T-helper 22 cell (primary cell): ENCODE results near the gene ADCY3.

Experiments used
- DNase-seq: peaks from one replicate; pipeline ENCODE4 v3.0.0-alpha.2; 2020; ENCODE audit warnings: low read depth

ADCY3 gene

DNA sequence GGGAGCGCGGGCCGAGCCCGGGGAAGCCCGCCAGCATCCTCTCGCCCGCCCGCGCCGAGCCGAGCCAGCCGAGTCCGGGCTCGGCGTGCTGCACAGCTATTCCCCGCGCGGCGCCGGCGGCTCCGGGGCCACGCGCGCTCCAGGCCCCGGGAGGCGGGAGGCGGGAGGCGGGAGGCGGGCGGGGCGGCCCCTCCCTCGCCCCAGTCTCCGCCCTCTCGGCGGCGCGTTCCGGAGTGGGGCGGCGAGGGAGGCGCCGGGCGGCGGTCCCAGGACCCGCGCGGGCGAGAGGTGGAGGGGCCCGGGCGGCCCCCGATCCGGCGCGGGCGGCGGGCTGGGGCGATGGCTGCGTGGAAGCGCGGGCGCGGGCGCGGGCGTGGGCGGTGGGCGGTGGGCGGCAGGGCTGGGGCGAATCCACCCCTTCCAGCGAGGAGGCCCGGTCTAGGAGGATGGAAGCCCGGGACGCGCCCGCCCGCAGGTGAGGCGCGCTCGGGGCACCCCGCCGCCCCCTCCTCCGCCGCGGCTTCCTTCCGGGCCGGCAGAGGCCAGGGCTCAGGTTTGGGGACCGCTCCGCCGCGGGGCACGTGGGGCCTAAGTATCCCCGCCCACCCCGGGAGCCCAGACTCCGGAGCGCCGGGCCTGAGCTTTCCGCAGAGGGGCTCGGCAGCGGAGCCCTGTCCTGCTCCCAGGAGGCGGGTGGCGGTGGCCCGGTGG is at the start of gene ADCY3:
TSS of gene ADCY3 (minus strand) at position 140 of the 711 bp plus-strand sequence. CDS start 1,250 bp downstream, outside the sequence.
- peak; percentile 58 for DNase-seq

DNA sequence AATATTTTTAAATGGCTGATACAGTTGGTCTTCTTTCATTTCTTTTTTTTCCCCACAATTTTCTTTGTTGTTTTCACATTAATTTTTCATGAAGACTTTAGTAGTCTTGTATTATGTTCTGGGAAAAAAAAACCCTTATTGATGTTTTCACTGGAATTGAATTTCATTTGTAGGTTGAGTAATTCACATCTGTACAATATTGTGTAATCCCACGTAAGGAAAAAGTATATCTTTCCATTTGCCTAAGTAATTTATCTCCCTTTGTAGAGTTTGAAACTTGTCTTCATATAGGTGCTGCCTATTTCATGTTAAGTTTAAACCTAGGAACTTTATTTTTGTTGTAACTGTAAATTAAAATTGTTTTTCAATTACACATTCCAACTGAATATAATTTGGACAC is 49.7 kb upstream of the ADCY3 start:
- no peak for DNase-seq

DNA sequence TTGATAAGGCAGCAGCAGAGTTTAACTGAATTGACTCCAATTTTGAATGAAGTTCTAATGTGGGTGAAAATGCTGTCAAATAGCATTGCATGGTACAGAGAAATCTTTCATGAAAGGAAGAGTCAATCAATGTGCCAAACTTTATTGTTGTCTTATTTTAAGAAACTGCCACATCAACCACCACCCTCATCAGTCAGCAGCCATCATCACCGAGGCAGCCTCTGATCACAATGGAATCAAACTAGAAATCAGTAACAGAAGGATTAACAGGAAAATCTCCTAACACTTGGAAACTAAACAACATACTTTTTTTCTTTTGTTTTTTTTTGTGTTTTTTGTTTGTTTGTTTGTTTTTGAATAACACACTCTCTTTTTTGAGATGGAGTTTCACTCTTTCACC is 41.9 kb upstream of the ADCY3 start:
- DNase-seq, result no peak

DNA sequence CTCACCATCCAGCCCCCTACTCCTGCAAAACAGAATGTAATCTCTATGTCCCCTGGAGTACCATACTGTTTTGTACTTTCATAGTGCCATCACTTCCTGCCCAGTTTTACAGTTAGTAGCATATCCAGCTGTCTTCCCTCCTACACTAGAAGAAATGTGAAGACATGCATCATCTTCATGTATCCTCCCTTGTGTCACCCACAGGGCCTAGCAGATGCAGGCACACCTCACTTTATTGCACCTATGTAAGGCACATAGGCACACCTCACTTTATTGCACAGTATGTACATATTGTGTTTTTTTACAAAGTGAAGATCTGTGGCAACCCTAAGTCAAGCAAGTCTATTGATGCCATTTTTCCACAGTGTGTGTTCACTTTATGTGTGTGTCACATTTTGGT is 39.7 kb upstream of the ADCY3 start:
- no peak for DNase-seq

DNA sequence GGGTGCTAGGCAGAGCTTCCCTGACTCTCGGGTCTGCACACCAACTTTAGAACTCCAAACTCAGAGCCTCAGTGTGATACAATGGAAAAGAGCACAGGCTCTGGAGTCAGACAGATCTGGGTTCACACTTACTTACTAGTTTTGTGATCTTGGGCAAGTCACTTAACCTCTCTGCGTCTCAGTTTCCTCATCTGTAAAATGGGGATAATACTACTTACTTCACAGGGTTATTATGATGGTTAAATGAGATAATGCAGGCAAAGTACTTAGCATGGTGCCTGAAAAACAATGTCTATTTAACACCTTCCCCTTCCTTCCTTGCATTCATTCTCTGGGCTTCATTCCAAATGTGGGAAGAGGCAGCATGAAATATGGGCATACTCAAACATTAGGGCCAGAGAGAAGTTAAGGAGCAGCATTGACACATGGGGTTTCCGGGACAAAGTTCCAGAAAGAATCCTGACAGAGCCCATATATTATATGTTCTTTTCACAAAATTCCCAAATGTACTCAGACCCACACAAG is 38.4 kb upstream of the ADCY3 start:
- no peak for DNase-seq

DNA sequence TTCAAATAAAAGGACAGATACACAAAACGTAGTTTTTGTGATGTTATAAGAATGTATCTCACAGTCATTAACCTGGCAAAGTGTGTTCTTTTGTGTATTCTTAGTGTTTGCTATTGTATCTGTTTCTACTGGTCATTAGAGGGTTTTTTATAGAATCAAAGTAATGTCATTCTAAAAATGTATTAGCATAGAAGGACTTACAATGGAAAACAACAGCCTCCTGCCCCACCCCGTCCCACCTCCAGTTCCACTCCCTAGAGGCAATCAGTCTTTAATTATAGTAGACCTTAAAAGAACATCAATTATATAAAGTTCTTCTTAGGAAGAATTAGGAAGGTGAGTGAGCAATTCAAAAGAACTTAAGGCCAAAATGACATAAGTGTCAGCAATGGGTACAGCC is 37.9 kb upstream of the ADCY3 start:
- DNase-seq, result no peak

DNA sequence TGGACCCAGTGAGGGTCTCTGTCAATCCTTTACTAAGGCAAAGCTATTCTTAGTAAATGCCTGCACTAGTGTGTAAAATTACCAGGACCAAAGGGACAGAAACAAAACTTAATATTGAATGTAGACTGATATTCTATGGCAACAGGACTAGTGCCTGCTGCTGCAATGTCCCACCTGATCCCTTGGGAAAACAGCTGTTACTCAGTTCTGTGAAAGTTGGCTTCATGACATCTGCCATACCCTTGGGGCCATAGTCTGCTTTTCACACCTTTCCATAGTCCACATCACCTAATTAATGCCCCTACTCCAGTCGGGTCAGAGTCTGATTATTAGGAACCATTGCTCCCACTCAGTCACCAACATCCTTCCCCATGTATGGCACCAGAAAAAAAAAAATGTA is 37.2 kb upstream of the ADCY3 start:
- DNase-seq, result no peak

DNA sequence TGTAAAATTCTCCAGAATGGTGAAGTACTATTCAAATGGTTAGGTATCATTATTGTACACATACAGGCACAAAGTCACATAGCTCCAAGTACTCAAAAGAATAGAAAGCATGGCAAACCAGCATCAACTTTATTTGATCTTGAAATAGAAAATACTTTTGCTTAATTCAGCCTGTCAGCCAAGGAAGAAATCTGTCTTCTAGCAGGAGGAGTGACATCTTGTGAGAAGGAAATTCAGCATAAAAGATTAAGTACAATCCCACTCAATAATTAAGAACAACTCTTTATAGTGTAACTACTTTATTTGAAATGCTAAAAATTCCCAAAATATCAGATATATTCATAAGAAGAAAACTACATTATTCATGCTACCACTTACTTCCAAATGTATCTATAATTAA is 35.9 kb upstream of the ADCY3 start:
- DNase-seq, result no peak

DNA sequence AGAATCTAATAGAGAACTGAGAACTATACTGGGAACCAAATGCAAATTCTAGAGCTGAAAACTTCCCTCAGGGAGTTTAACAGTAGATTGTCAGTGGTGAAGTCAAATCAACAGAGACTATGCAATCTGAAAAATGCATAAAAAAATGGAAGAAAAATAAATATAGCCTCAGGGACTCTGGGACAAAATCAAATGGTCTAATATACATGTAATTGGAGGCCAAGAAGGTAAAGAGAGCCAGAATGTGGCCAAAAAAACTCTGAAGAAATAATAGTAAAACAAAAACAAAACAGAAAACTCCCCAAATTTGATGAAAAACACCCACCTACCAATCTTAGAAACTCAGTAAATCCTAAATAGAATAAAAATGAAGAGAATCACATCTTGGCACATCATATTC is 35.2 kb upstream of the ADCY3 start:
- DNase-seq, result no peak

DNA sequence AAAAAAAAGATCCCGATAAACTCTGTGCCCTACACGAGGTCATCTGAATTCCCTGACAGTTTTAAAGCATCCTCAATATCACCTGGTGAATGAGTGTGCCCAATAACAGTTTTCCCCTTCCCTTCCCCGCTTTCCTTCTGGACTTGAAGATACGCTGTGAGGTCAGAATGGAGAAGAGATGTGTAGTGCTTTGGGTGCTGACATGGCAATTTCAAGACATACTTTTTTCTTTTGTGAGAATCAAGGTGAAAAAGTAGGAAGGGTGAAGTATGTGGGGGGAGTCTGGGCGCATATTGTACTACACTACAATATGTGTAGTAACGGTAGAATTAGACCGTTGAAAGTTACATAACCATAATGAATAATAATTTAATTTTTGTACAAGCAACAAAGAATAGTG is 30.1 kb upstream of the ADCY3 start:
- DNase-seq, result no peak

DNA sequence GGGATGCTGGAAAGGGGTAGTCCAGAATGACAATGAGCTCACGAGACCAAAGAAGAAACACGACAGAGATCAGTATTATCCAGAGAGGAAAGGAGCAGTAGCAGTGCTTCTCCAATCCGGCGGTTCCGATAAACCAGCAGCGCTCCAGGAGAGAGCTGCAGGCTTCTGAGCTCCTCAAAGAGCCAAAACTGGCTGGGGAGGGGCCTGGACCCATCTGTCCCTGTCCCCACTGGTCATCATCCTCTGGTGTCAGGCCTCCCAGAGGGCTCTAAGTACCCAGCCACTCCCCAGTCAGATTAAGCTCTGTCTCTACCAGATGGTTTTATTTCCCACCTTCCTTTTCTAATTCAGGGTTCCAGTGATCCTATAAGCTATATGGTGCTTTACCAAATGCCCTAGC is 28.5 kb upstream of the ADCY3 start:
- DNase-seq, result no peak

DNA sequence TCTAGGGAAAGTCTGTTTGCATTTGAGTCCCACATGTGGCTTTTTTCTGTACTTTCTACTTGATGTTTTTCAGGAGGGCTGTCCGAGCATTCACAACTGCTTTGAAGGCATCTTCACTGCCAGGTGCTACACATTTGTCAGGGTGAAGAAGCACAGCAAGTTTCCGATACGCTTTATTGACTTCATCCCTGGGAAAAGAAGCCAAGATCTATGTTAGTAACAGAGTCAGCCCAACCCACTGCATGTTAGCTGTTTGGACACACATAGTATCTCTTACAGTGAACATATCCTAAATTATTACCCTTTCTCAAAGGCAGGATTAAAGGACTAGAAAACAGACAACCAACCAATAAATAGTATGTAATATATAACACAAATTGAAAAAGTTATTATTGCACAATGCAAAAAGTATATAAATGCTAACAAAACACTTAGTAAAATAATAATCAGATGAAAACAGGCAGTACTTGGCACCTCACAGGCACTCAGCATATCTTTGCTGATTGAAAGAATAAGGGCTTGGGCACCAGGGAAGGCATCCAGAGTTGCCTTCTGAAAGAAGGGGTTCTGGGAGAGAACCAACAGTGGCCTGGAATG is 27.6 kb upstream of the ADCY3 start:
- DNase-seq, result no peak

DNA sequence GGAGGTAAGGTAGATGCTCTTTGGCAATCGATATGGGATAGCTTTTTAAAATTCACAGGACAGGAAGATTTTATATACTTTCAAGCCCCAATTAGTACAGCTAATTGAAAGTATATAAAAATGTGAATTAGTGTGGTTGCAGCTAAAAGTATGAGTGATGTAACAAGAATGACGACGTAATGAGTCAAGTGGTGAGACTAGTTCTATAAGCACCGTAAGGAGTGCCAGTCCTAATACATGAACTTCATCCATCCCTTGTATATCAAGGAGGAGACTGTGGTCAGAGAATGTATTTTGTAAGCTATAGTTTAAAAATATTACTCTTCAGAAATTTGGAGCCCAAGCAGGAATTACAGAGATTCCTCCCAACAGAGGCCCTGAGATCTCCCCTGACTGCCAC is 25.9 kb upstream of the ADCY3 start:
- DNase-seq, result no peak

DNA sequence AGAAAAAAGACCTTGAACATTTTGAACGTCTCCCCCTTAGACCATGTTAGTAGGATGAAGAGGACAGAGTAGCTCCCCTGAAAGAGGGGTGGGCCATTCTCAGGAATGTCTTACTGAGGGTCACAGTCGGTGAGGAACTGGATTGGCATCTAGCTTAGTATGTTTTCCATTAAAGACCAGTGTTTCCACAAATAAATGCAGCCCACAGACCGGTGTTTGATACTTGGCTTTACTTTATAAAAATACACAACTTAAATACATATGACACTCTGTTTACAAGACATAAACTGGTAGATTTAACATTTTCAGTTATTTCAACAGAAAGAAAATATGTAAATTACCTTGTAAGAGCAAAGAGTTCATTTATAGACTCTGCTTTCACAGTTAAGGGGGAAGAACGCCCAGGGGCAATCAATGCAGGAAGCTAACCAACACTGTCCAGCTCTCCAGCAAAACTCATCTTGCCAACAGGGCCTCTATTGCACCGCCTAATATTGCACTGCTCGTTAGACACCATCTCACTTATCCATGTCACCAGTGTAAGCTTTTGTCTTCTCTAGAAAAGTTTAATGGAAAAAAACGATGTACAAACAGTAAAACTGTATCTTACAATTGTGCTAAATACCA is 23.5 kb upstream of the ADCY3 start:
- DNase-seq, result no peak

DNA sequence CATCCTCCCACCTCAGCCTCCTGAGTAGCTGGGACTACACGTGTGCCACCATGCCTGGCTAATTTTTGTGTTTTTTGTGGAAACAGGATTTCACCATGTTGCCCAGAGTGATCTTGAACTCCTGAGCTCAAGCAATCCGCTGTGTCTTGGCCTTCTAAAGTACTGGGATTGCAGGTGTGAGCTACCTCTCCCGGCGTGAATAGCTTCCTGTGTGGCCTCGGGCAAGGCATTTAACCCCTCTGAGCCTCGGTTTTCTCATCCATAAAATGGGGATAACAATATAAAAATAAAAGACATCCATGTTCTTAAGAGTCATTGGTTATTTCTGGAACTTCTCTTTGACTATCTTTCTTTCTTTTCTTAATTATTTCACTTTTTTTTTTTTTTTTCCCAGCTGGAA is 19.3 kb upstream of the ADCY3 start:
- no peak for DNase-seq

DNA sequence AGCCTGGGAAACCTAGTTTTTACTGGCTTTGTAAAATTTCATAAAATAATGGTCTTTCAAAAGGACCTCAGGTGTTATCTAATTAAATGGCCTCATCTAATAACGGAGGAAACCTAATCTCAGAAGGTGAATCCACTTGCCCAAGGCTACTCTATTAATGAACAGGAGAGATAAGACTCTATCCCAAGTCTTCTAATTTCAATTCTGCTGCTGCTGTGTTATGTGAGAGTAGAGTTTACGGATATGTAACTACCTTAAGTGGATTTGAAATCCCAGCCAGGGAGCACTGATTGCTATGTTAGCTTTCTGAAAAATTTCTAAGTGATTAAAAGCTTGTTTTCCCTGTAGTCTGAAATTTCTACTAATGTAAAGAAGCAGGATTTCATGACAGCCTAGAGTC is 17.2 kb upstream of the ADCY3 start:
- no peak for DNase-seq

DNA sequence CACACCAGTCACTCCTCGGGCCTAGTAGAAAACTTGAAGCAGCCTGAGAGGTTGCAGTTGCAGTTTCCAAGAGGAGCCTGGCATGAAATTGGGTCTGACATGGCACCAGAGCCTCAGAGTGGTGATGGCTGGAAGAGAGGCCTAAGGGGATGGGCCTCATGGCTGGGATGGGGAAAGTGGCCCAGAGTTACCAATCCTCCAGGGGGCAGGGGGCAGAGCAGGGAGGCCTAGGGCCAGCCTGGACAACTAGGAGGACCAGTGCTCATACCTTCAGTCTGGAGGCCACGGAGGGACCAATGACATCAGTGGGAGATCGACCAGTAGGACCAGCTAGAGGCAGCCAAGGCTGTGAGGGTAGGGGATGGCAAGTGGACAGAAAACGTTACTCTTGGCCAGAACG is 15.1 kb upstream of the ADCY3 start:
- no peak for DNase-seq

DNA sequence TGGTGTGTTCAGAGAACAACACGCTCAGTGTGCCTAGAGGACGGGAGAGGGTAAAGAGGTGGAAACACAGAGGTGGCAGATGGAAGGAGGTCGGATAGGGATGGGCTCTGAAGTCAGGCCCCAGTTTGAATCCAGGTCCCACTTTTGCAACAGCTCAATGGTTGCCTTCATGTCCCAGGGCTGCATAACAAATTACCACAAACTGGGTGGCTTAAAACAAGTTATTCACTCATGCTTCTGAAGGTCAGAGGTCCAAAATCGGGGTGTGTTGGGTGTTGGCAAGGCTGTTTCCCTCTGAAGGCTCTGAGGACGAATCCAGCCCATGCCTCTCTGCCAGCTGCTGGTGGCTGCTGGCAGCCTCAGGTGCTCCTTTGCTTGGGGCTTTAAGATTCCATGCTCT is 12.7 kb upstream of the ADCY3 start:
- no peak for DNase-seq

DNA sequence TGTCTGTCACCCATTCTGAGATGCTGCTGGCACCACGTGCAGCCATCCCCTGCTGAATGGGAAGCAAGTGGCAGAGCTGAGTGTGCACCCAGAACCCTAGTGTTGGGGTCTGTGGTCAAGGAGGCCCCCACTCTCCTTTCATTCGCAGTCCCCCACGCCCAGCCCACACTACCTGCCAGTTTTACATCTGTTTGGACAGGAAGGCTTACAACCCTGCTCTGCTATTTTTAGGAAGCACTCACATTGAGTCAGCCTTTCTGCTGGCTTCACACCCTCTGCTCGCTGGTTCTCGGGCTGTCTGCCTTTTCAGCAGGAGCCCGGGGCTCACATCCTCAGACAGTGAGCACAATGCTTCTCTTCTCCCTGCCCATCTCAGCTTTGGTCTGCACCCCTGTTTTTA is 10.7 kb upstream of the ADCY3 start:
- DNase-seq, result no peak

DNA sequence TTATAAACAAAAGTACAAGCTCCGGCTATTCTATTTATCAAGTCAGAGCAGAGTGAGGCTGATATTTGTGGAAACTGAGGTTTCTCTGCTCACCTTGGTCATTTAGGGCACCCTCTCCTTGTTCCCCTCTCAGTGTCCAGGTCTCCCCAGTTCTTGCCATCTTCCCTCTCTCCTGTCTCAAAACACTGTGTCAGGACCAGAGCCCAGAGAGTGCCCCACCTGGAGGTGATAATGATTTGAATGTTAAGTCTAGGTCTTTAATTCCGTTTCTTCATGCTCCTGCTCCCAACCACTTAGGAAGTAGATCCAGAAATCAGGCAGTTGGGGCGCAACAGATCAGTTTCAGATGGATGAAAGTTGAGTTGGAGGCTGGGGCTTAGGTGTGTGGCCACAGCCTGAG is 9.2 kb upstream of the ADCY3 start:
- DNase-seq, result no peak

DNA sequence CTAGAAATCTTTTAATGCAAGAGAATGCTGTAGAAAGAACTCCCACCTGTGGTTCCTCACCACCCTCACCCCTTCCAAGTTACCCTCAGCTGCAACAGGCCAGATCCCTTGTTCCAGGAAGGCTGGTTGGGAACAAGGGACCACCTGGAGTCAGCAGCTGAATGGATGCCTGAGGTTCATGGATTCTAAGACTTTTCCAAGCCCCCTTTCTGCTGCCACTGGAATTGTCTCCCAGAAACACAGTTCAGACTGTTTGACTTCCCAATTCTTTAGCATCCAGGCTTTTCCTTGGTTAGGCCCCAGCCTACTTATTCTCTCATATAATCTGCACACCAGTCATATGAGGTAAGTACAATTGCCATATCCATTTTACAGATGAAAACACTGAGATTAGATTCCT is 8.0 kb upstream of the ADCY3 start:
- DNase-seq, result no peak

DNA sequence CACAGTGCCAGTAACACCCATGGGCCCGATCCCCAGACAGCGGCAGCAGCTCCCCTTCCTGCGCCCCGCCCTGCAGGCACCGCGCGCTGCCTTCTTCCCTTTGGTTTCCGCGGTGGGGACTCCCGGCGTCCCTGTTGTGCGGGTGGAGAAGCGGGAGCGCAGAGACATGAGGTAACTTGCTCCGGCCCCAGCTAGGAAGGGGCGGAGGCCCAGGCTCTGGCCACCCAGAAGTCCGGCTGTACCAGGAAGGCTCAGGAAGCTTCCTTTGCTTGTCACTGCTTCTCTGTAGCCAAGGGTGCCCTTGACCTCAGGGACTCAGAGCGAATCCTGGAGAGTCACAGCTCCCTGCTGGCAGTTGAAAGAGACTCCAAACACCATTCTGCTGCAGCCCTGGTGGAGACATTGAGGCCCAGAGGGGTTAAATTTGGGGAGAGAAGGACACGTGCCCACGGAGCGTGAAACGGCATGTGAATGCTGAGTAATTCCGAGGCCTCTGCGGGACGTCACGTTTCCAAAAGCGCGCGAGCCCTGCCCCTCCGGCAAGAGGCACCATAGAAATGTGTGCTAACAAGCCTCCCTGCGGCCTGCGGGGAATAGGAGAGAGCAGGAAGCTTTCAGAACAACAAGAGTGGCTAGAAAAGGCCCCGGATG is 6.7 kb upstream of the ADCY3 start:
- DNase-seq, result no peak

DNA sequence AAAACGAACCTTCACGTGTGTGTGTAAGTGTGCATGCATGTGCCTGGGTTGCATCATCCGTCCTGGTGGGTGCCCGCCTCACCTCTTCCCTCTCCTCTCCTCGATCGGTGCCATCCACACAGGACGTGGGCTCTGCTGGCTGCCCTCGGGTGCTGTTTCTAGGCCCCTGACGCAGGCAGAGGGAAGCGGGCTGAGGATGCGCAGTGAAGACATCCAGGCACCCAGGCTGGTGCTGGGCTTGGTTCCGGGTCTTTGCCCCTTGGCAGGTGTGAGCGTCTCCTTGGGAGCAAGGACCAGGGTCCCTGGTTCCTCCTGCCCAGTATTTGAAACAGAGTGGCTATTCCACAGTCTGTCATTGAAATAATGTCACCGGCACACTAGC is 6.2 kb upstream of the ADCY3 start:
- no peak for DNase-seq
